HG03342 (cell line): ENCODE results near the gene DLGAP3.
"Not testable (repeated sequence)": the region's sequence is repeated elsewhere in the genome, so short reads cannot be mapped to it uniquely, and the experiment has no call there.

Experiments
- ATAC-seq: cut with Tn5 transposase; IDR thresholded peaks from one replicate; pipeline ENCODE4 v1.9.1; 2021; ENCODE audit warnings: mild to moderate bottlenecking, moderate library complexity; ENCODE audit not compliant: unreplicated experiment

DLGAP3 gene

GRCh38 chr1:34839526-34840305 is 89.7 kb downstream of the DLGAP3 start:
- ATAC-seq: no peak

DNA sequence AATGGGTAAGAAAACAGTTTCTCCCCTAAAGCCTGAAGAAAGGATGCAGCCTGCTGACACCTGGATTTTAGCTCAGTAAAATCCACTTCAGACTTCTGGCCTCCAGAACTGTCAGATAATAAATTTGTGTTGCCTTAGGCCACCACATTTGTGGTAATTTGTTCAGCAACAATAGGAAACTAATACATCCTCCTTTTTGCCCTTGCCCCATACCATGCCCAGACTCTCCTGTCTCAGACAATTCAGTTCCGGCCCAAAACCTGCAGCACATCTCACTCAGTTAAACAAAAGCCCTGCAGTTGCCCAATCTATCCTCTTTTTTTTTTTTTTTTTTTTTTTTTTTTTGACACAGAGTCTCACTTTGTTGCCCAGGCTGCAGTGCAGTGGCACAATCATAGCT is 95.7 kb downstream of the DLGAP3 start:
- ATAC-seq: no peak

GRCh38 chr1:34831721-34832246 is 97.7 kb downstream of the DLGAP3 start:
- no peak for ATAC-seq

GRCh38 chr1:34829250-34829649 is 100.2 kb downstream of the DLGAP3 start:
- ATAC-seq: no peak

- no peak for ATAC-seq
These were observed 100.8 kb downstream of the DLGAP3 start for GRCh38 chr1:34828611-34829010.

DNA sequence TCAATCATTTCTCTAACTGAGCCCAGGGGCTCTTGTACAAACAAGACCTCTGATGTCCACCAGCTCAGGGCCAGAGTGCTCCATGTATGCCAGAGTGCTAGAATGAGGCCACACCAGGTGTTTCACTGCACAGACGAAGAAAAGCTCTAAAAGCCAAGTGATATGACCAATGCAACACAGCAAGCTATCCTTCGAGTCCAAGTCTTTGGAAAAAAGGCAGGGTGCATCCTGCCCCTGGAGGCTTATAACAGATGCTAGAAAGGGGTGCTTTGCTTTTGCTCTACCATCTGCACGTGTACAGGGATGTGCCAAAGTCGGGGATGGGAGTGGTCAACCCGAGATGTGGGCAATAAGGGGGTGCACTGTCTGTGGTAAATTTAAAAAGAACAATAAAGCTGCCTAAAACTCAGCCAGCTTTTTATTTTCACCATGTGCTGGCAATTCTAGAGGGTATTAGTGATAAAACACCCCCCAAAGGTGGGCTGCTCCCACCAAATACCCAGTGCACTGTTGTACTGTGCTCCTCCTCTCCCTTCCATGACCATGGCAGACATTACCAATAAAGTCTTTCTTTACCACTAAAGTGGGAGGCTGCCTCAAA is 102.0 kb downstream of the DLGAP3 start:
- no peak for ATAC-seq

DNA sequence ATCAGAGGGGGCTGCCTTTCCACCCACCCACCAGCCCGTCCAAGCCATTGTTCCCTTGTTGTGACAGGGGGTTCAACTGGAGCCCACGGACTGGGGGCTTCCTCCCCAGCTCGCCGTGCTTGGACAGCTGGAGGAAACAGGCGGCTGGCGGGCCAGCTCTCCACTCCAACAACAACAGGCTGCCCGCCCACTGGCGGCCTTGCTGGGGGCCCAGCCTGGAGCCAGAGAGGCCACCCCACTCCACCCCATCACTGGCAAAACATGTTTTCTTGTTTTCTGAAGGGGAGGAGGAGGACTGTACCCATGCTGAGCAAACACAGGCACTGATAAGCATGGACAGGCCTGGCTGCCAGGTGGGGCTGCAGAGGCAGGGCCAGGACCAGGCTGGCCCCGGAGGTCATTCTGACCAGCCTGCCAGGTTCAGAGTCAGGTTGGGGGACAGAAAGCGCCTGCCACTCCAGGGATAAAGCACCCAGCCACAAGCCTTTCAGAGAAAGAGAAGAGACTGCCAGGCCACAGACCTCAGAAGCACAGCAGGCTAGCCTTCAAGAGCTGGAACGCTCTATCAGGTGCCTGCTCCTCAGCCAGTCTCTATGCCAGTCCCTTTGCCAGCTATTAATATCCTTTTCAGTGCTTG is 103.9 kb downstream of the DLGAP3 start:
- ATAC-seq: no peak

- ATAC-seq: no peak
These were observed 104.5 kb downstream of the DLGAP3 start for GRCh38 chr1:34824817-34825454.

DNA sequence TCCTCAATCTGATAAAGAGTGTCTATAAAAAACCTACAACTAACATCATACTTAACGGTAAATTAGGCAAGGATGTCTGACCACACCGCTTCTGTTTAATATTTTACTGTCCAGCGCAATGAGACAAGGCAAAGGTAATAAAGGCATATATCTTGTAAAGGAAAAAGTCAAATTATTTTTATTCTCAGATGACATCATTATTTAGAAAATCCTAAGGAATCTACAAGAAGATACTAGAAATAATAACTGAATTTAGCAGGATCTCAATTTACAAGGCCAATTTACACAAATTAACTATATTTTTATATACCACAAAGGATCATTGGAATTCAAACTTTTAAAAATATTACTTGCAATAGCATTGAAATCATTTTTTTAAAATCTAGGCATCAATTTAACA is 107.2 kb downstream of the DLGAP3 start:
- ATAC-seq: no peak

GRCh38 chr1:34818862-34819261 is 110.6 kb downstream of the DLGAP3 start:
- ATAC-seq: not testable (repeated sequence)

DNA sequence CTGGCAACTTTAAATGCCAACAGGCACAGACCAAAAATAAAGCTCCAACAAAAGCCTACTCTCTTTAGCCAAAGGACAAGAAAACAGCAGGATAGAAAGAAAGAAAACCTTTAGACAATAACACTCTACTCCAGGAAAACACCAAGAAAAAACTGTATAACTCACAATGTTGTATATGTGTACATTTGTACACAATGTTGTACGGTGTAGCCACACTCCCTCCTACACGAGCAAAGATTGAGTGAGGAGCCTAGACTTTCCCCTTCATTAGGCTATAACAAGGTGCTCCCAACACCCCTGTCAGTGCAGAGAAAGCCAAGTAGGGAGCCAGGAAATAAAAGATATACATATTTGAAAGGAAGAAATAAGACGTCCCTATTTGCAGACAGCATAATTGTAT is 112.7 kb downstream of the DLGAP3 start:
- ATAC-seq: no peak

- no peak for ATAC-seq
These were observed 113.1 kb downstream of the DLGAP3 start for GRCh38 chr1:34816332-34816731.
